ENCODE measurements around the gene KCNH8.

The KCNH8 gene

GRCh38 chr3:19250959-19251610, 102.8 kb downstream of the KCNH8 start:
- no peak for DNase-seq (ENCODE audit: low spot score)

GRCh38 chr3:19254189-19254588, 105.9 kb downstream of the KCNH8 start:
- DNase-seq (ENCODE audit: low spot score) = no peak

GRCh38 chr3:19254784-19255338, 106.6 kb downstream of the KCNH8 start:
- no peak for DNase-seq (ENCODE audit: low spot score)

GRCh38 chr3:19256313-19256712, 108.0 kb downstream of the KCNH8 start:
- DNase-seq (ENCODE audit: low spot score) = no peak

GRCh38 chr3:19263606-19264005, 115.3 kb downstream of the KCNH8 start:
- DNase-seq (ENCODE audit: low spot score) = no peak

- DNase-seq (ENCODE audit: low spot score) = peak; percentile 18
Observed at GRCh38 chr3:19264424-19264823, 116.1 kb downstream of the KCNH8 start.

- DNase-seq (ENCODE audit: low spot score) = no peak
Observed at GRCh38 chr3:19267040-19267439, 118.7 kb downstream of the KCNH8 start.

GRCh38 chr3:19270481-19270880, 122.2 kb downstream of the KCNH8 start:
- DNase-seq (ENCODE audit: low spot score) = no peak

GRCh38 chr3:19272296-19272695, 124.0 kb downstream of the KCNH8 start:
- peak; percentile 49 for DNase-seq (ENCODE audit: low spot score)

- no peak for DNase-seq (ENCODE audit: low spot score)
Observed at GRCh38 chr3:19273091-19273490, 124.8 kb downstream of the KCNH8 start.

- DNase-seq (ENCODE audit: low spot score) = no peak
Observed at GRCh38 chr3:19274576-19274975, 126.3 kb downstream of the KCNH8 start.

- no peak for DNase-seq (ENCODE audit: low spot score)
Observed at GRCh38 chr3:19284974-19285373, 136.7 kb downstream of the KCNH8 start.

GRCh38 chr3:19293295-19293694, 145.0 kb downstream of the KCNH8 start:
- no peak for DNase-seq (ENCODE audit: low spot score)

- DNase-seq (ENCODE audit: low spot score) = no peak
Observed at GRCh38 chr3:19295208-19295607, 146.9 kb downstream of the KCNH8 start.

- no peak for DNase-seq (ENCODE audit: low spot score)
Observed at GRCh38 chr3:19331931-19332330, 183.6 kb downstream of the KCNH8 start.

- no peak for DNase-seq (ENCODE audit: low spot score)
Observed at GRCh38 chr3:19334120-19334519, 185.8 kb downstream of the KCNH8 start.

- no peak for DNase-seq (ENCODE audit: low spot score)
Observed at GRCh38 chr3:19338769-19339168, 190.5 kb downstream of the KCNH8 start.

GRCh38 chr3:19342389-19342788, 194.1 kb downstream of the KCNH8 start:
- no peak for DNase-seq (ENCODE audit: low spot score)

GRCh38 chr3:19346759-19347158, 198.4 kb downstream of the KCNH8 start:
- no peak for DNase-seq (ENCODE audit: low spot score)

- DNase-seq (ENCODE audit: low spot score) = peak; percentile 25
Observed at GRCh38 chr3:19347671-19348070, 199.4 kb downstream of the KCNH8 start.

GRCh38 chr3:19348500-19348899, 200.2 kb downstream of the KCNH8 start:
- DNase-seq (ENCODE audit: low spot score) = no peak

GRCh38 chr3:19348941-19349564, 200.7 kb downstream of the KCNH8 start:
- DNase-seq (ENCODE audit: low spot score) = peak; percentile 61

- no peak for DNase-seq (ENCODE audit: low spot score)
Observed at GRCh38 chr3:19357947-19358346, 209.6 kb downstream of the KCNH8 start.

- DNase-seq (ENCODE audit: low spot score) = no peak
Observed at GRCh38 chr3:19363071-19363470, 214.8 kb downstream of the KCNH8 start.

Measured in germinal center (tissue), 1 donor.